AG04450 (cell line): ENCODE data around the gene CAPZA1. TPM values are rescaled to one million over a fixed set of nuclear protein-coding genes. Genes with fewer than 3 reads are reported as not detected.

Experiments
- CTCF ChIA-PET: fragments of 300-600, 350-600 bp; formaldehyde crosslinking; extraction: SDS; loops from one replicate; lab custom pipeline; 2022; ENCODE audit warnings: antibody characterized with exemption, inconsistent platforms; lab: Charles Lee
- POLR2A ChIA-PET: fragments of 350-600 bp; formaldehyde crosslinking; extraction: SDS; loops from one replicate; lab custom pipeline; 2021; ENCODE audit warnings: antibody characterized with exemption, inconsistent platforms; lab: Yijun Ruan, JAX
- DNase-seq: peaks from one replicate; pipeline ENCODE4 v3.0.0-alpha.2; 2011; ENCODE audit warnings: low read depth, low spot score
- H3K27ac ChIP-seq: one replicate; pipeline ENCODE4 v1.5.1; 2012; ENCODE audit warnings: low read depth, low read length, control low read depth
- H3K27me3 ChIP-seq: one replicate; pipeline ENCODE4 v1.6.0; 2012; ENCODE audit warnings: low read length; ENCODE audit not compliant: control insufficient read depth, insufficient read depth
- H3K4me3 ChIP-seq: 2 replicates; pipeline ENCODE4 v1.5.1; 2011; ENCODE audit warnings: mild to moderate bottlenecking, low read depth, low read length, control low read depth
- H3K9me3 ChIP-seq: 2 replicates; pipeline ENCODE4 v1.5.1; 2012; ENCODE audit warnings: low read length; ENCODE audit not compliant: control insufficient read depth, insufficient read depth
- CTCF ChIP-seq: IDR thresholded peaks from 2 replicates; pipeline ENCODE4 v1.5.1; 2011; ENCODE audit warnings: low read depth, low read length, control low read depth, inconsistent platforms
- polyA plus RNA-seq: library from polyadenylated mRNA; depleted of rRNA; stranded (reverse); fragments of >200 nt; gene quantifications from 2 replicates; pipeline ENCODE4 v1.2.3, GENCODE V29; 2011

Gene CAPZA1
- polyA plus RNA-seq, 1 experiment = 273 TPM

- TF ChIP-seq CTCF = 0 out of 2 replicates have a peak, but pooled peaks have one; percentile 5
- CTCF ChIA-PET = interaction anchor here (1.2 to 3.5 kb wide), 5 partner anchors 27 to 397 kb away, joined by 3 to 26 read pairs (median 4); no protein-coding TSS in a partner anchor
- Histone ChIP-seq H3K27ac (peak overlapping the region; percentile 86), H3K9me3 (no peaks in the 10 kb centered on the region), H3K27me3 (no peaks in the 10 kb centered on the region), H3K4me3 (peak overlapping the region; percentile 80)
- DNase-seq = no peak
- POLR2A ChIA-PET = interaction anchor here (0.6 to 2.4 kb wide), 13 partner anchors 14 to 179 kb away, joined by 3 to 25 read pairs (median 4); partner anchors contain the start of genes CAPZA1, PPM1J and ST7L
Observed at GRCh38 chr1:112674986-112675727, 55.5 kb downstream of the CAPZA1 start.

- Histone ChIP-seq H3K27me3 (no peaks in the 10 kb centered on the region), H3K27ac (no peak overlapping the region), H3K4me3 (peak overlapping the region; percentile 80), H3K9me3 (no peaks in the 10 kb centered on the region)
- POLR2A ChIA-PET = interaction anchor here (1.2 to 2.1 kb wide), 4 partner anchors 23 to 39 kb away, joined by 3 to 12 read pairs (median 4); partner anchors contain the start of gene PPM1J
- no peak for DNase-seq
- CTCF ChIA-PET = interaction anchor here (1.2 to 3.5 kb wide), 4 partner anchors 26 to 396 kb away, joined by 3 to 26 read pairs (median 4); no protein-coding TSS in a partner anchor
- no peak for TF ChIP-seq CTCF
Observed at GRCh38 chr1:112675728-112676381, 56.2 kb downstream of the CAPZA1 start.

GRCh38 chr1:112676543-112676942 lies 56.9 kb downstream of the CAPZA1 start:
- Histone ChIP-seq H3K27ac (no peak overlapping the region), H3K4me3 (no peak overlapping the region), H3K27me3 (no peaks in the 10 kb centered on the region), H3K9me3 (no peaks in the 10 kb centered on the region)
- no peak for DNase-seq
- TF ChIP-seq CTCF = no peak
- ChIA-PET CTCF (no interaction called here), POLR2A (no interaction called here)

GRCh38 chr1:112677501-112677900 lies 57.9 kb downstream of the CAPZA1 start:
- Histone ChIP-seq H3K27me3 (no peaks in the 10 kb centered on the region), H3K9me3 (no peaks in the 10 kb centered on the region), H3K4me3 (no peak overlapping the region), H3K27ac (no peak overlapping the region)
- TF ChIP-seq CTCF = no peak
- ChIA-PET POLR2A (no interaction called here), CTCF (no interaction called here)
- DNase-seq = no peak

GRCh38 chr1:112678605-112679004 lies 59.0 kb downstream of the CAPZA1 start:
- CTCF ChIA-PET = no interaction called here
- no peak for DNase-seq
- Histone ChIP-seq H3K9me3 (no peaks in the 10 kb centered on the region), H3K27me3 (no peaks in the 10 kb centered on the region), H3K27ac (no peak overlapping the region), H3K4me3 (no peak overlapping the region)
- POLR2A ChIA-PET = no interaction called here
- no peak for TF ChIP-seq CTCF
